ENCODE data around the gene ZDHHC8. TPM values are rescaled to one million over a fixed set of nuclear protein-coding genes. Genes with fewer than 3 reads are reported as not detected.

ZDHHC8 gene
- total RNA-seq, 1 donor: 6.4 TPM

DNA sequence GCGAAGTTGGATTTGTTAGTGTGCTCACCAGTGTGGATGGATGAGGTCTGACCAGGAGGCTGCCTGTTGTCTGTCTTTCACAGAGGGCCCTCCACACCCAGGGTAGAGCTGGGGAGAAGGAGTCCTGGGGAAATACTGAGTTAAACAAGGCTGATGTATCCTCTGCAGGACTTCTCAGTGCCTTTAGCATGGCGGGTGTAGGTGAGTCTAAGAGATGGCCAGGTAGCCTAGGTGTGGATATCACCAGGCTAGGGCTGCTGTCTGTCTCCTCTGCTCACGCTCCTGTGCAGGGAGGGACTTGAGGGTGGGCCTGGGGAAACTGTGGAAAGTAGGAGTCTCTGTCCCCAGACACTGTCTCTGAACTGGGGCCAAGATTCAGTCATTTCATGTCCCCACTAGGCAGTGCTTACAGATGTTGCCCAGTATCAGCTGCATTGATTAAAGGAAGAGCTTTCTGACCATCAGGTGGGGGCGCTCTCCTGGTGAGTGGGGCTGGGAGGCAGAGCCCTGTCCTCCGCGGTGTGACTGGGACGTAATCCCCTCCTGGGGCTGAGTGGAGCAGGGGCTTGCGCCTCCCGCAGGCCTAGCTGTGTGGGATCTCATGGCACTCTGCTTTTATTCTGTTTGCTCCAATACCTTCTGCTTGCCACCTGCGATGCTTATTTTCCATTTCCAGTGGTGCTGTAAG lies 54.7 kb downstream of the ZDHHC8 start:
- Histone ChIP-seq H3K27me3 (ENCODE audit: insufficient read depth, low read length) (no peaks in the 10 kb centered on the region), H3K4me1 (ENCODE audit: insufficient read depth, low read length) (no peaks in the 10 kb centered on the region), H3K9me3 (ENCODE audit: low read depth, low read length) (no peaks in the 10 kb centered on the region)

DNA sequence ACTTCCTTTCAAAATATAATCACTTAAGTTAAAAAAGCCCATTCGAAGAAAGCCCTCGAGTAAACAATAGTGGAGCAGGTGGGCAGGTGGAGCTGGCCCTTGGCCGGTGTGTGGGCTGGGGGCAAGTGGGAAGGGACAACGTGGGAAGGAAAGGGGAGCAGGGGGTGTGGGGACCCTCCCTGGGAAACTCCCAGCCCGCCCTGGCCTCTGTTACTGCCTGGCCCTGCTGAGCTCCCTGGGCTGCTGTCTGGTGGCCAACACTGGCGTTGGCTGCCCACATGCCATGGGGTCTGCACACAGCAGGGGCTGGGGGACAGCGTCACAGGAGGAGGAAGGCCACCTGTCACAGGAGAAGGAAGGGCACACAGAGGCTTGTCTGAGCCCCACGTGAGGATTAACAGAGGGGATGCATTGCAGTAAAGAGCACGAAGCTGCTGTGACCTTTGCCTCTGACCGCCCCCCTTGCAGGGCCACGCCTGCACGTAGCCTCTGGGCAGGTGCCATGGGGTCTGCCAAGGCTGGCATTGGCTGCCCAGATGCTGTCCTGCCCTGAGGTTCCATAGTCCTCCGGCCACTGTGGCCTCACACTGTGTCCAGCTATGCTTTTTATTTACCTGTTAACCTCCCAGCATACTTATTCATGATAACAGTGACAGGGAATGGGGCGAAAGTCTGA lies 55.4 kb downstream of the ZDHHC8 start:
- no peaks in the 10 kb centered on the region for H3K9me3 ChIP-seq (ENCODE audit: low read depth, low read length)
- no peaks in the 10 kb centered on the region for H3K4me1 ChIP-seq (ENCODE audit: insufficient read depth, low read length)
- H3K27me3 ChIP-seq (ENCODE audit: insufficient read depth, low read length): no peaks in the 10 kb centered on the region
- H3K4me3 ChIP-seq (ENCODE audit: low read length): no peak overlapping the region

More for the DNA sequence above, 54.7 kb downstream of the ZDHHC8 start:
- H3K4me3 ChIP-seq (ENCODE audit: low read length): no peak overlapping the region

DNA sequence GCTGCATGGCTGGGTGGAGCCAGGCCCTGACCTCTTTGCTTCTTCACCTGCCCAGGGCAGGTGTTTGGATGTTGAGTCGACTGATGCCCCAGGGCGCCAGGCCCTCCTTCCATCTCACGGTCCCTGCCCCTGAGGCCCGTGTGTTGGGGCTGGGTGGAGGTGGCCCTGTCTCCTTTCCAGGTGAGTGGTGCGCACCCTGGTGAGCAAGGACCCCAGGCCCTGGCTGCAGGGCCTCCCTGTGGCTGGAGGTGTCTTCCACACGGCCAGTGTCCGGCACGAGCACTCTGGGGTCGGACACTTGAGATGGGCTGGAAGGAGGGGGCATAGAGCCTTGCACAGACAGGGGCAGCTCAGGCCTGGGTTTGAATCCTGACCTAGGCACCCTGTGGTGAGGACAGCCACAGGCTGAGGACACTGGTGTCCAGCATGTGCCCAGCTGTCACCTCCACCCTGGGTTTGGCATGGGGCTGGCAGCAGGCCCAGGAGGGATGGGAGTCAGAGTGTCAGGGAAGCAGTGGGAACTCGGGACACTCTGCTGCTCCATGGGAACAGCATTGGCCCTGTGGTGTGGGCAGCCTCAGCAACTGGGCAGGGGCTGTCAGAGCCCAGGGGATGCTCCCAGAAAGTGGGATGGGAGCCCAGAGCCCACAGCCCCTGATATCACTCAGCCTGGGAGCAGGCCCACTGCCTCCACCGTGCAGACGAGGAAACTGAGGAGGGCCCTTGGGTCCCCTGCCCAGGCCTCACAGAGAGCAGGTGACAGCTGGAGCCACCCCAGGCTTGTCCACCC lies 56.4 kb downstream of the ZDHHC8 start:
- H3K27me3 ChIP-seq (ENCODE audit: insufficient read depth, low read length): no peaks in the 10 kb centered on the region
- no peaks in the 10 kb centered on the region for H3K4me1 ChIP-seq (ENCODE audit: insufficient read depth, low read length)
- H3K9me3 ChIP-seq (ENCODE audit: low read depth, low read length): no peaks in the 10 kb centered on the region
- H3K4me3 ChIP-seq (ENCODE audit: low read length): no peak overlapping the region

DNA sequence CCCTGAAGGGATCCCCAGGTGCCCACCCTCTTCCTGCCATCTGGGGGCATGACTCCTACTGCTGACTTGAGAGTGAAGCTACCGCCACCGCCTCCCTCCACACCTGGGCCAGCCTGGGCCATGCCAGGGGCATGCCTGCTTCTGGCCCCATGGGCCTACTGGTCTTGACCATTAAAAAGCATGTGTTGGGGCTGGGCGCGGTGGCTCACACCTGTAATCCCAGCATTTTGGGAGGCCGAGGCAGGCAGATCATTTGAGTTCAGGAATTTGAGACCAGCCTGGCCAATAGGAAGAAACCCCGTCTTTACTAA lies 56.9 kb downstream of the ZDHHC8 start:
- Histone ChIP-seq H3K4me3 (ENCODE audit: low read length) (no peak overlapping the region), H3K4me1 (ENCODE audit: insufficient read depth, low read length) (no peaks in the 10 kb centered on the region), H3K27me3 (ENCODE audit: insufficient read depth, low read length) (no peaks in the 10 kb centered on the region), H3K9me3 (ENCODE audit: low read depth, low read length) (no peaks in the 10 kb centered on the region)

DNA sequence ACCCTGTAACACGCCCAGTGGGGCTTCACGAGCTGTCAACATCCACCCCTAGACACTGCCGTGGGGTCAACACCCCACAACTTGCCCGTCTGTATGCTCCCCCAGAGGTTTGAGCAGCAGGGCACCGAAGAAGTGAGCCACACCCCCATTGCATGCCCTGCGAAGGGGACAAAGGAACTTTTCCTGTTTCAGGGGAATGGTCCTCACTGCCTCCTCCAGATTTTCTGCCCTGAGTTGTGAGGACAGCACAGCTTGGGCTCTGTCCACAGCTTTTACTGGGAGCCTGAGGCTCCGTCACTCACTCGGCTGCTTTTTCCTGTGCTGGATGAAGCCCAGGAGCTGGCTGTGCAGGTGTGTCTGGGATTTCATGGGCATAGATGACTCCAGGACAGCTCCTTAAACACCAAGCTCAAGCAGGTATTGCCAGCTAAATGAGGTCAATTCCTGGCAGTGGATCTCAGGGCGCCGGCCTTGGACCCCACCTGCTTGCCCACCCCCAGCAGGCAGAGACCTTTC lies 59.5 kb downstream of the ZDHHC8 start:
- Histone ChIP-seq H3K4me3 (ENCODE audit: low read length) (no peak overlapping the region), H3K4me1 (ENCODE audit: insufficient read depth, low read length) (no peaks in the 10 kb centered on the region), H3K27me3 (ENCODE audit: insufficient read depth, low read length) (no peaks in the 10 kb centered on the region), H3K9me3 (ENCODE audit: low read depth, low read length) (no peaks in the 10 kb centered on the region)

DNA sequence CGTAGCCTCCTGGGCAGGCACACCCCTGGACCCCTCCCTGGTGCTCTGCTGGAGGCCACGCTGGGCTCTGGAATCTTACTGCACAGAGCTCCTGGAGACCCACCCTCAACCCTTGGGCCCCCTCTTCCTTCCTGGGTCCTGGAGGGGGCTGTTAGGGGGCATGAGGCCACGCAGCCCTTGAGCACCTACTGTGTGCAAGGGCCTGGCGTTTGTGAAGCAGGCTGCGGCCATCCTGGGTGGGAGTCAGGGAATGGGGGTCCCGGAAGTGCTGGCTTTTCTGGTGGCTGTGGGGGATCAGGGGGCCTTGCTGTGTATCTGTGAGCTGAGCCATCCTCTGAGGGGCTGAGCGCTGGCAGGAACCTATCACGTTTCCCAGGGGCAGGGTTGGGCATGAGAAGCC lies 60.2 kb downstream of the ZDHHC8 start:
- Histone ChIP-seq H3K4me3 (ENCODE audit: low read length) (no peak overlapping the region), H3K4me1 (ENCODE audit: insufficient read depth, low read length) (no peaks in the 10 kb centered on the region), H3K27me3 (ENCODE audit: insufficient read depth, low read length) (no peaks in the 10 kb centered on the region), H3K9me3 (ENCODE audit: low read depth, low read length) (no peaks in the 10 kb centered on the region)

DNA sequence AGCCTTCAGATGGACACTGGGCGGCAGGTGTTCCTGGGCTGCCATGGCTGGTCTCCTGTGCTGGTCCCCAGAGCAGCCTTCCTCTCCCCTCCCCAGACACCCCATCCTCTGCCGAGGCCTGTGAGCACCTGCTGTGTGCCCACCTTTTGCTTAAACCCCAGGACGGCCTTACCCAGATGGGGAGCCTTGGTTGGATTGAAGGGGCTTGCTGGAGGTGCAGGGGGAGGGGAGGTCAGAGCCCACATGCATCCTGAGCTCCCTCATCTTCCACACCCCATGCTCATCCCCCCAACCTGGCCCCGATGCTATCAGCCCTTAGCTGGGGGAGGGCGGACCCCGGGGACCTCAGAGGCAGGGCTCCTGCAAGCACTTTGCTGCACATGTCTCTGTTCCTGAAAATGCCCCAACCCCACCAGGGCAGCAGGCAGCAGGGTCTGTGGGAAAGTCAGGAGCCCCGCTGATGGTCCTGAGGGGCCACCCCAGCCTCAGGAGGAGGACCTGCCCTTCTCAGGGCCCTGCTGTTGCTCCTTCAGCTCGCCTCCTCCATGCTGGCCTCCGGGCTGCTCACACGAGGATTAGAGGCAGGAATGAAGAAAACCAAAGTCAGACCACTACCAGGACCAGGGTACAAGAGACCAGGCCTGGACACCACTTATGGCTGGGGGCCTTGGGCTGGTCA lies 60.8 kb downstream of the ZDHHC8 start:
- Histone ChIP-seq H3K27me3 (ENCODE audit: insufficient read depth, low read length) (no peaks in the 10 kb centered on the region), H3K9me3 (ENCODE audit: low read depth, low read length) (no peaks in the 10 kb centered on the region), H3K4me3 (ENCODE audit: low read length) (no peak overlapping the region), H3K4me1 (ENCODE audit: insufficient read depth, low read length) (no peaks in the 10 kb centered on the region)

DNA sequence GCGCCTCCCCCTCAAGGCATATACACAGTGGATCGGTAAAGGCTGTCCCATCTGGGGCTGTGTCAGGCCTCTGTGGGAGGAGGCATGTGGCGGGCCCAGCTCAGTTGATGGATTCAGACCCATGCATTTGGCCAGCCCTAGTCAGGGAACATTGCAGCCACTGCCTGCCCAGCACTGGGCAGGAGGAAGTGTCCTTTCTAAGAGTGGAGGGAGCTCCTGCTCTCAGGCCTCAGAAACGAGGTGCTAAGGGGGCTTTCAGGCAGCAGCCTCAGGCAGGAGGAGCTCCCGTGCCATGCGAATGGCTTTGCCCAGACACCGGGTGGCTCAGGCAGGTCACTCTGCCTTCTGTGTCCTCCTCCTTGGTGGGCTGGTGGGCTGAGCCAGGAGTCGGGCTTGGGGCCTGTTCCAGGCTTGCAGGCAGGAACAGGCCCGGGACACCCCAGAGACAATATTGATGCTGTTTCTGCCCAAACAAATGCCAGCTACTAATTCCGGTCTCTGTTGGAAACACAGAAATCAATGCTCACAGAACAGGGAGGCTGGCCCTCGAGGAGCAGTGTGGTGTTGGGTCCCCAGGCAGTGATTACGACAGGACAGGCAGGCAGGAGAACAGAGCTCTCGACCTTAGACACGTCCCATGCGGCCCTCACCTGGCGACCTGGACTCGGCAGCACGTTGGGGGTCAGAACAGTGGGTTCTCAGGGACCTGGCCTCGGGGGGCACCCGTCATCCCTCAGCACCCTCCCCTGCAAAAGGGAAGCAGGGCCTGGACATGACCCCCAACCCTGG lies 61.6 kb downstream of the ZDHHC8 start:
- H3K9me3 ChIP-seq (ENCODE audit: low read depth, low read length): no peaks in the 10 kb centered on the region
- H3K4me1 ChIP-seq (ENCODE audit: insufficient read depth, low read length): no peaks in the 10 kb centered on the region
- H3K4me3 ChIP-seq (ENCODE audit: low read length): no peak overlapping the region
- H3K27me3 ChIP-seq (ENCODE audit: insufficient read depth, low read length): no peaks in the 10 kb centered on the region

DNA sequence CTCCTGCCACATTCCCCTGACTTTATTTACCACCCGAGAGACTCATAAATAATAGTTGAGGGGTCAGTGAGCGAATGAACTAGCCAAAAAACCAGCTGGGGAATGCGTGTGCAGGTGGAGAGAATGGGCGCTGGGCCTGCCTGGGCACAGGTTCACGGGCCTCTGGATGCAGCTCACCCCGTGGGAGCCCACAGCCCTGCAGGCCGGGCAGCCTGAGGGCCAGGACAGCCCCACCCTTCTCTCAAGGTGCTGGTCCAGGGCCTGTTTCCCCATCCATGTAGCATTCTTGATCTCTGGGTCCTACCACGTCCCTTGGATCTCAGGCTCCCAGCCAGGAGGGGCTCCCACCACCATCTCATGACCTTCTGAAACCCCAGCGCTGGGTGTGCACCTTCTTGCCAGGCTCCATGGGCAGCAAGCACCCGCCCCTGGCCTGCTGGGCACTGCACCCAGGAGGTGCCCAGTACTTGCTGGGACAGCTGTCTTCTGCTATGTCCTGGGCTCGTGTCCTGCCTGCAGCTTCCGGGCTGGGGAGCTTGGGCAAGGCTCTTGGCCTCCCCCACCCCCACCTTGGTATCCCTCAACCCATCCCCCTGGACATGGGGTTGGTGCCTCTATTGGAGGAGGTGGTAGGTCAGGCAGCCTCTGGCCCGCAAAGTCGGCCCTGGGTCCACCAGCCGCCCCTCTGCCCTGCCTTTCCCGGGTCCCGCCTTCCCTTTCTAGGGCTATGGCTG lies 62.3 kb downstream of the ZDHHC8 start:
- H3K4me3 ChIP-seq (ENCODE audit: low read length): no peak overlapping the region
- no peaks in the 10 kb centered on the region for H3K9me3 ChIP-seq (ENCODE audit: low read depth, low read length)
- no peaks in the 10 kb centered on the region for H3K27me3 ChIP-seq (ENCODE audit: insufficient read depth, low read length)
- H3K4me1 ChIP-seq (ENCODE audit: insufficient read depth, low read length): no peaks in the 10 kb centered on the region

DNA sequence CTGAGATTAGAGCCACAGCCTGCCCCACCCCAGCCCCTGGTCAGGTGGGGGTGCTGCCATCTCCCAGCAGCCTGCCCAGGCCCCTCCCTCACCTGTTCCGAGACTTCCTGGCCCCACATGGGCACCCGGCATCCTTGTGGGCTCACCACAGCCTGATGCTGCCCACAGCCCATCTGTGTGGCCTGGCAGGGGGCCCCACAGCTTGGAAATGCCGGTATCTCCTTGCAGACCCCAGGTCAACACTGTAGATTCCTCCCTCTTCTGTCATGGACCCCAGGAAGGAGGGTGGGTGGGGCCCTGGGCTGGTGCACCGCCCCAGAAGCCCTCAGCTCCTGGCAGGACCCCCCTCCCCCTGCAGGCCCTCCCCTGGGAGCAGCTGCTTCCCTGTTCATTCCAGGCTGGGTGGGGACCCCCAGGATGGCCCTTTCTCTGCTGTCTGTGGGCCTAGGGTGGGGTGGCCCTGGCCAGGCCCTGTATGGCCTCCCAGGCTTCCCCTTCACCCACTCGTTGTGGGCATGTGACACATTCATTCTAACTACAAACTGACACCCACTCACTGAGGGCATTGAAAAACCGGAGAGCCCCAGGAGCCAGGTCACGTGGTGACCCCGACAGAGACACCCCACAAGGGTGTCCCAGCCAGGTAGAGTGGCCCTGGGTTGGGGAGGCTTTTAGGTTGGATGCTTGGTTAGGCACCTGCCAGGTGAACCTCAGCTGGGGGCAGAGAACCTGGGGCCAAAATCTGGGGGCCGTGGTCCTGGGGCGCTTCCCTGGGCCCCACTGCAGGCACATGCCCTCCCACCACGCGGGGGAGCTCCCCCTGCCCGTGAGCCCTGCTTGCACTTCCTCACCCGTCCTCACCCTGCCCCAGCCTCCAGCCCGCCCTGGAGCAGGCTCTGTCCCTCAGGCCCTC lies 63.3 kb downstream of the ZDHHC8 start:
- Histone ChIP-seq H3K4me3 (ENCODE audit: low read length) (no peak overlapping the region), H3K9me3 (ENCODE audit: low read depth, low read length) (no peaks in the 10 kb centered on the region), H3K27me3 (ENCODE audit: insufficient read depth, low read length) (no peaks in the 10 kb centered on the region), H3K4me1 (ENCODE audit: insufficient read depth, low read length) (no peaks in the 10 kb centered on the region)

DNA sequence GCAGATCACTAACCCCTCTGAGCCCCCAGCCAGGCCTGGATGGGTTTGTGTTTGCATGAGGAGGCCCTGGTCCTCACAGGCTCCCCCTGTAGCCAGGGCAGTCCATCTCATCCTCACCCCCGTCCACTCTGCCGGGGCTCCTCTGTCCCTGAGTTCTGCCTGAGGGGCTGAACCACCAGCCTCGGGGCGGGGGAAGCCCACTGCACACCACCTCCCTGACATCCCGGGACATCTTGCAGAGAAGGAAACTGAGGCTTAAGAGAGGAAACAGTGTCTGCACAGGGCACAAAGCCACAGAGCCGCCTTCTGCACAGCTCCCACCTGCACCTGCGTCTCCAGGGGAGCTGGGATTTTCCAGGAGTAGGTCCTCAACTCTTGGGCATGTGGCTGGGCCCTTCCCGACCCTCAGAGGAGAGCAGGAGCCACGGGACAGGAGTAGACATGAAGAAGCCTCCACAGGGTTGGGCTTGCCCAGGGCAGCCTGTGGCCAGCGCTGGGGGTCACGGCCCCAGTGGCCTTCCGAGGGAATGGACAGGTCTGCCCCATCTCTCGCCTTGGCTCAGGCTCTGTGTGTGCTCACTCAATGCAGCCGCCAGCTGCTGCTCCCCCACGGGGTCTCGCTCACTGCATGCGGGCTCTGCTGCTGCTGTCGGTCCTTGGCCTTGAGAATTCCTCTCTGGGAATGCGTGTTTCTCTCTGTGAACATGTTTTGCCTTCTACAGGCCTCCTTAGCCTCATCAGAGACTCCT lies 64.7 kb downstream of the ZDHHC8 start:
- Histone ChIP-seq H3K9me3 (ENCODE audit: low read depth, low read length) (no peaks in the 10 kb centered on the region), H3K4me3 (ENCODE audit: low read length) (no peak overlapping the region), H3K4me1 (ENCODE audit: insufficient read depth, low read length) (no peaks in the 10 kb centered on the region), H3K27me3 (ENCODE audit: insufficient read depth, low read length) (no peaks in the 10 kb centered on the region)
